HEK293 (cell line): ENCODE measurements around the gene STX2.

ENCODE experiments used
- ZNF184 ChIP-seq: fragments of 450-650 bp; IDR thresholded peaks from 2 replicates; pipeline ENCODE4 v1.5.1; 2018; ENCODE audit warnings: missing biosample characterization, mild to moderate bottlenecking, missing genetic modification characterization
- ZNF558 ChIP-seq: fragments of 450-650 bp; formaldehyde crosslinking; IDR thresholded peaks from 2 replicates; pipeline ENCODE4 v1.5.1; 2016; ENCODE audit warnings: missing biosample characterization, missing genetic modification characterization
- TF ChIP-seq, protein P1 (sequence below): fragments of 450-650 bp; formaldehyde crosslinking; IDR thresholded peaks from 2 replicates; pipeline ENCODE4 v1.5.1; 2016; ENCODE audit warnings: missing biosample characterization, missing genetic modification characterization

DNA sequence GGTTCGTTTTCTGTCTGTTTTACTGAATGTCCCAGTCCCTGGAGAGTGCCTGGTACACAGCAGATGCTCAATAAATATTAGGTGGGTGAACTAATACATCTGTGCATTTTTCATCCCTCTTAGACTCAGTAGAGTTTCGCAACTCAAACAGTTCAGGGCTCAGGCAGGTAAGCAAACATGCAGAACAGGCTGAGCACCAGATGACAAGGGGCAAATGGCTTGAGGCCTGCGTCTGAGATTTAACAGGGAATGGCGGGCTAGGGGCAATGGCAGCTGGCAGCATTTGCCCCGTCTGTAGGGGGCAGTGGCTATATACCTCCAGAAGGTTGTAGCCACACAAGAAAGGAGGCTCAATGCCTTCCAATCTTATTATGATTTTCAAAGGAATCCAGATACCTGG lies 24.2 kb upstream of the STX2 start:
- TF ChIP-seq, protein P1, sequence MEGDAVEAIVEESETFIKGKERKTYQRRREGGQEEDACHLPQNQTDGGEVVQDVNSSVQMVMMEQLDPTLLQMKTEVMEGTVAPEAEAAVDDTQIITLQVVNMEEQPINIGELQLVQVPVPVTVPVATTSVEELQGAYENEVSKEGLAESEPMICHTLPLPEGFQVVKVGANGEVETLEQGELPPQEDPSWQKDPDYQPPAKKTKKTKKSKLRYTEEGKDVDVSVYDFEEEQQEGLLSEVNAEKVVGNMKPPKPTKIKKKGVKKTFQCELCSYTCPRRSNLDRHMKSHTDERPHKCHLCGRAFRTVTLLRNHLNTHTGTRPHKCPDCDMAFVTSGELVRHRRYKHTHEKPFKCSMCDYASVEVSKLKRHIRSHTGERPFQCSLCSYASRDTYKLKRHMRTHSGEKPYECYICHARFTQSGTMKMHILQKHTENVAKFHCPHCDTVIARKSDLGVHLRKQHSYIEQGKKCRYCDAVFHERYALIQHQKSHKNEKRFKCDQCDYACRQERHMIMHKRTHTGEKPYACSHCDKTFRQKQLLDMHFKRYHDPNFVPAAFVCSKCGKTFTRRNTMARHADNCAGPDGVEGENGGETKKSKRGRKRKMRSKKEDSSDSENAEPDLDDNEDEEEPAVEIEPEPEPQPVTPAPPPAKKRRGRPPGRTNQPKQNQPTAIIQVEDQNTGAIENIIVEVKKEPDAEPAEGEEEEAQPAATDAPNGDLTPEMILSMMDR (tag by site-specific recombination), result no peak
- no peak for TF ChIP-seq ZNF558 (tag by site-specific recombination)
- TF ChIP-seq ZNF184 (tag by site-specific recombination), result no peak
